SJSA1 (cell line): ENCODE results near the gene VTCN1. TPM values are rescaled to one million over a fixed set of nuclear protein-coding genes. Genes with fewer than 3 reads are reported as not detected.

Source experiments
- DNase-seq, 2 experiments: peaks; one replicate each; pipeline ENCODE4 v3.0.0-alpha.2; 2015 to 2020; ENCODE audit warnings: low spot score in 2 of 2, low read depth in 1 of 2
- H3K27ac ChIP-seq: fragments of 250-450 bp; sonication (Bioruptor Pico); 2 replicates; pipeline ENCODE4 v1.5.1; 2020; ENCODE audit warnings: mild to moderate bottlenecking, moderate library complexity
- H3K27me3 ChIP-seq: fragments of 250-450 bp; sonication (Bioruptor Pico); replicated peaks from 2 replicates; pipeline ENCODE4 v1.5.1; 2020; ENCODE audit warnings: mild to moderate bottlenecking, moderate library complexity
- H3K36me3 ChIP-seq: fragments of 250-450 bp; sonication (Bioruptor Pico); 2 replicates; pipeline ENCODE4 v1.5.1; 2020; ENCODE audit warnings: mild to moderate bottlenecking
- H3K4me1 ChIP-seq: fragments of 250-450 bp; sonication (Bioruptor Pico); replicated peaks from 2 replicates; pipeline ENCODE4 v1.6.1; 2021; ENCODE audit warnings: mild to moderate bottlenecking
- H3K4me3 ChIP-seq: fragments of 250-450 bp; sonication (Bioruptor Pico); 2 replicates; pipeline ENCODE4 v1.5.1; 2020; ENCODE audit warnings: mild to moderate bottlenecking
- H3K9me3 ChIP-seq: fragments of 250-450 bp; sonication (Bioruptor Pico); replicated peaks from 2 replicates; pipeline ENCODE4 v1.5.1; 2020; ENCODE audit warnings: mild to moderate bottlenecking
- total RNA-seq: library from RNA; depleted of rRNA; stranded (reverse); fragments of >200 nt; shearing (Covaris generic); gene quantifications from 2 replicates; pipeline ENCODE4 v1.2.3, GENCODE V29; 2014

VTCN1 gene
- total RNA-seq, 1 experiment from 2014 or later = not detected

GRCh38 chr1:117231748-117232373 is 21.1 kb upstream of the VTCN1 start:
- no peak overlapping the region for H3K27ac ChIP-seq
- no peaks in the 10 kb centered on the region for H3K27me3 ChIP-seq
- no peaks in the 10 kb centered on the region for H3K9me3 ChIP-seq
- H3K4me1 ChIP-seq = no peaks in the 10 kb centered on the region
- no peaks in the 10 kb centered on the region for H3K36me3 ChIP-seq
- DNase-seq = no peak
- no peak overlapping the region for H3K4me3 ChIP-seq

GRCh38 chr1:117231312-117231711 is 20.6 kb upstream of the VTCN1 start:
- DNase-seq = no peak
- H3K27me3 ChIP-seq = no peaks in the 10 kb centered on the region
- no peaks in the 10 kb centered on the region for H3K36me3 ChIP-seq
- H3K27ac ChIP-seq = no peak overlapping the region
- no peaks in the 10 kb centered on the region for H3K9me3 ChIP-seq
- no peak overlapping the region for H3K4me3 ChIP-seq
- no peaks in the 10 kb centered on the region for H3K4me1 ChIP-seq

GRCh38 chr1:117229217-117229616 is 18.5 kb upstream of the VTCN1 start:
- H3K27me3 ChIP-seq = no peaks in the 10 kb centered on the region
- H3K4me3 ChIP-seq = no peak overlapping the region
- no peaks in the 10 kb centered on the region for H3K36me3 ChIP-seq
- no peak for DNase-seq
- H3K4me1 ChIP-seq = no peaks in the 10 kb centered on the region
- no peak overlapping the region for H3K27ac ChIP-seq
- H3K9me3 ChIP-seq = no peaks in the 10 kb centered on the region

- no peaks in the 10 kb centered on the region for H3K4me1 ChIP-seq
- DNase-seq = no peak
- no peaks in the 10 kb centered on the region for H3K36me3 ChIP-seq
- H3K27ac ChIP-seq = no peak overlapping the region
- no peaks in the 10 kb centered on the region for H3K27me3 ChIP-seq
- no peaks in the 10 kb centered on the region for H3K9me3 ChIP-seq
- H3K4me3 ChIP-seq = no peak overlapping the region
Observed at GRCh38 chr1:117225931-117226330, 15.2 kb upstream of the VTCN1 start.

GRCh38 chr1:117216718-117217117 is 6.0 kb upstream of the VTCN1 start:
- DNase-seq = no peak
- Histone ChIP-seq H3K4me1 (no peaks in the 10 kb centered on the region), H3K9me3 (no peaks in the 10 kb centered on the region), H3K36me3 (no peaks in the 10 kb centered on the region), H3K27me3 (0 out of 2 replicates have a peak, but pooled peaks cover 4% of the 10 kb centered on the region), H3K4me3 (no peak overlapping the region), H3K27ac (no peak overlapping the region)

- H3K27me3 ChIP-seq = 0 out of 2 replicates have a peak, but pooled peaks cover 4% of the 10 kb centered on the region
- H3K36me3 ChIP-seq = no peaks in the 10 kb centered on the region
- H3K4me1 ChIP-seq = no peaks in the 10 kb centered on the region
- no peak overlapping the region for H3K27ac ChIP-seq
- H3K4me3 ChIP-seq = no peak overlapping the region
- H3K9me3 ChIP-seq = no peaks in the 10 kb centered on the region
- no peak for DNase-seq
Observed at GRCh38 chr1:117215733-117216462, 5.2 kb upstream of the VTCN1 start.

- Histone ChIP-seq H3K9me3 (no peaks in the 10 kb centered on the region), H3K36me3 (no peaks in the 10 kb centered on the region)
Observed at GRCh38 chr1:117215019-117215418, 4.3 kb upstream of the VTCN1 start.

GRCh38 chr1:117213046-117213445 is 2.3 kb upstream of the VTCN1 start:
- no peaks in the 10 kb centered on the region for H3K4me1 ChIP-seq

More at GRCh38 chr1:117215019-117215418, 4.3 kb upstream of the VTCN1 start:
- no peak overlapping the region for H3K4me3 ChIP-seq
- H3K4me1 ChIP-seq = no peaks in the 10 kb centered on the region
- H3K27me3 ChIP-seq = 0 out of 2 replicates have a peak, but pooled peaks cover 4% of the 10 kb centered on the region
- H3K27ac ChIP-seq = no peak overlapping the region
- no peak for DNase-seq

GRCh38 chr1:117210386-117210785 is 341 bp downstream of the VTCN1 start:
- Histone ChIP-seq H3K36me3 (no peaks in the 10 kb centered on the region), H3K4me3 (no peak overlapping the region), H3K4me1 (no peaks in the 10 kb centered on the region), H3K9me3 (no peaks in the 10 kb centered on the region), H3K27ac (no peak overlapping the region), H3K27me3 (0 out of 2 replicates have a peak, but pooled peaks cover 4% of the 10 kb centered on the region)
- no peak for DNase-seq

More at GRCh38 chr1:117213046-117213445, 2.3 kb upstream of the VTCN1 start:
- Histone ChIP-seq H3K36me3 (no peaks in the 10 kb centered on the region), H3K27me3 (0 out of 2 replicates have a peak, but pooled peaks cover 4% of the 10 kb centered on the region), H3K27ac (no peak overlapping the region), H3K9me3 (no peaks in the 10 kb centered on the region), H3K4me3 (no peak overlapping the region)
- DNase-seq = no peak

GRCh38 chr1:117209094-117209493 is 1.6 kb downstream of the VTCN1 start:
- H3K27me3 ChIP-seq = 0 out of 2 replicates have a peak, but pooled peaks cover 1% of the 10 kb centered on the region
- no peaks in the 10 kb centered on the region for H3K4me1 ChIP-seq
- H3K27ac ChIP-seq = no peak overlapping the region
- H3K9me3 ChIP-seq = no peaks in the 10 kb centered on the region
- no peaks in the 10 kb centered on the region for H3K36me3 ChIP-seq
- DNase-seq = peak in 1 of 2 experiments; percentile 24
- H3K4me3 ChIP-seq = no peak overlapping the region

GRCh38 chr1:117208580-117208979 is 2.1 kb downstream of the VTCN1 start:
- no peaks in the 10 kb centered on the region for H3K36me3 ChIP-seq
- no peaks in the 10 kb centered on the region for H3K9me3 ChIP-seq
- no peak overlapping the region for H3K27ac ChIP-seq
- no peaks in the 10 kb centered on the region for H3K4me1 ChIP-seq
- H3K27me3 ChIP-seq = 0 out of 2 replicates have a peak, but pooled peaks cover 3% of the 10 kb centered on the region
- peak in 1 of 2 experiments; percentile 5 for DNase-seq
- H3K4me3 ChIP-seq = no peak overlapping the region

GRCh38 chr1:117205368-117205767 is 5.4 kb downstream of the VTCN1 start:
- H3K36me3 ChIP-seq = no peaks in the 10 kb centered on the region
- H3K9me3 ChIP-seq = no peaks in the 10 kb centered on the region
- DNase-seq = no peak
- no peak overlapping the region for H3K27ac ChIP-seq
- no peaks in the 10 kb centered on the region for H3K4me1 ChIP-seq
- 0 out of 2 replicates have a peak, but pooled peaks cover 3% of the 10 kb centered on the region for H3K27me3 ChIP-seq
- H3K4me3 ChIP-seq = no peak overlapping the region

GRCh38 chr1:117201808-117202207 is 8.9 kb downstream of the VTCN1 start:
- Histone ChIP-seq H3K9me3 (no peaks in the 10 kb centered on the region), H3K4me1 (no peaks in the 10 kb centered on the region), H3K27ac (no peak overlapping the region), H3K4me3 (no peak overlapping the region), H3K36me3 (no peaks in the 10 kb centered on the region), H3K27me3 (0 out of 2 replicates have a peak, but pooled peaks cover 3% of the 10 kb centered on the region)
- no peak for DNase-seq

GRCh38 chr1:117198097-117198496 is 12.6 kb downstream of the VTCN1 start:
- no peaks in the 10 kb centered on the region for H3K4me1 ChIP-seq
- no peaks in the 10 kb centered on the region for H3K36me3 ChIP-seq
- H3K27me3 ChIP-seq = 0 out of 2 replicates have a peak, but pooled peaks cover 2% of the 10 kb centered on the region
- DNase-seq = no peak
- H3K9me3 ChIP-seq = no peaks in the 10 kb centered on the region
- H3K4me3 ChIP-seq = no peak overlapping the region
- H3K27ac ChIP-seq = no peak overlapping the region
